NCI-H2029 (cell line): ENCODE measurements around the gene GRHPR.
A peak's percentile ranks its signal among the peaks of the same experiment; 100 is the strongest.
"Not testable (repeated sequence)": the region's sequence is repeated elsewhere in the genome, so short reads cannot be mapped to it uniquely, and the experiment has no call there.

Source experiments
- DNase-seq: peaks from one replicate; lab custom pipeline; 2025; lab: John Stamatoyannopoulos, UW

The GRHPR gene

DNA sequence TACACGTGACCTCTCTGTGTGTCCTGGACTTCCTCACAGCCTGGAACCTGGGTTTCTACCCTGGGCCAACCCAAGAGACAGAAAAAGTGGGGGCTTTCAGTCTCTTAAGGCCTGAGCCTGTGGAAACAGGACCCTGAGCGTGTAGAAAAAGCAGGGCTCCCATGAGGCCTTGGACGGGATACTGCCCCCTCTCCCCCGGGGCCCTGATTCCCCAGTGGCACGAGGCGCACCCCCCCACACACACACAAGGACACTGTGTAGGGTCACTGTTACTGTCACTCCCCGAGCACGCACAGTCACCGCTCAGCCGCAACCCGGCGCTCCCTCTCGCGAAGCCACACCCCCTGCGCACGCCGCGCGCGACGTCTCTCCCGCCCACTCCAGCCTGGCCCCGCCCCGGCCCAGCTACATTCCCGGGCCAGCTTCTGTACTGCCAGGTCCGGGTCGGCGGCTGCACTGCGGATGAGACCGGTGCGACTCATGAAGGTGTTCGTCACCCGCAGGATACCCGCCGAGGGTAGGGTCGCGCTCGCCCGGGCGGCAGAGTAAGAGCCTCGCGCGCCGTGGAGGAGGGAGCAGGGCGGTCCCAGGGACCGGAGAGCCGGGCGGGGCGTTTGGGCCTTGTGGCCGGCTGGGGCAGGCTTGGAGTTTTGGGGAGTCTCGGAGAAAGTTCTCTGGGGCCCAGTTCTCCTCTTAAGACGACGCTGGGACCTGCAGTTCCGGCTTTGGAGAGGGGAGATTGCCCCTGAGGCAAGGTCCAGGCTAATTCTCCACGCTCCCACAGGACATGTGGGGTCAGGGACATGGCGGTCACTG lies at the start of gene GRHPR:
GRHPR (plus strand) TSS at position 408 of the 816 bp plus-strand sequence; CDS start at position 463, 55 bp downstream.
- peak; percentile 64 for DNase-seq

GRCh38 chr9:37372839-37373238 lies 49.7 kb upstream of the GRHPR start:
- no peak for DNase-seq

DNA sequence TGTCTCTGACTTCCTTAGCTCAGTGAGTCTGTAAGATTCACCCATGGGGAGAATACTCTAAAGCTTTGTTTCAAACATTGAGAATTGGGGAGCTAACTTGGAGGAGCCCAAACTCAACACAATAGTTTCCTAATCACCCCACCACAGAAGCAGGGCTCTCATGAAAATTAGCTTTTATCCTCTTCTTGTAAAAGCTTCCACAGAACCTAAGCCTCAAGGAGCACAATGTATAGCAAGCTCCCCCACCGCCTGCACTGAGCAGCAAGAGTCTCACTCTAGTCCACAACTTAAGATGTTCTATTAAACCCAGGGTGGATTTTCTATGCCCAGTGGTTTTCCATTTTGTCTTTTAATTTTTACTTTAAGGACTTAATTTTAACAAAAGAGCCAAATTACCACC lies 48.9 kb upstream of the GRHPR start:
- no peak for DNase-seq

DNA sequence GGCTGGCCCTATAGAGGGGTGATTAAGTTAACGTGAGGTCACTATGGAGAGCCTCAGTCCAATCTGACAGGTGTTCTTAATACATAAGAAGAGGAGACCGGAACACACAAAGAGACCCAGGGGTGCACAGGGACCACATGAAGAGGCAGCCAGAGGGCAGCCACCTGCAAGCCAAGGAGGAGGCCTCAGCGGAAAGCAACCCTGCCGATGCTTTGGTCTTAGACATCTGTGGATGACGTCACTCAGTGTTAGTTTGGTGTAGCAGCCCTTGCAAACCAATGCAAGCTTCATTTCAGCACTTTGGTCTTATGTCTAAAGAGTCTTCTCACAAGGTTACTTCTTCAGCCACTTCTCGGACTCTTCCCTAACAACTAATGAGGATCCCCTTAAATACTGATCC lies 47.6 kb upstream of the GRHPR start:
- no peak for DNase-seq

- no peak for DNase-seq
These were observed 44.5 kb upstream of the GRHPR start for GRCh38 chr9:37377688-37378612.

- no peak for DNase-seq
These were observed 43.9 kb upstream of the GRHPR start for GRCh38 chr9:37378613-37379004.

DNA sequence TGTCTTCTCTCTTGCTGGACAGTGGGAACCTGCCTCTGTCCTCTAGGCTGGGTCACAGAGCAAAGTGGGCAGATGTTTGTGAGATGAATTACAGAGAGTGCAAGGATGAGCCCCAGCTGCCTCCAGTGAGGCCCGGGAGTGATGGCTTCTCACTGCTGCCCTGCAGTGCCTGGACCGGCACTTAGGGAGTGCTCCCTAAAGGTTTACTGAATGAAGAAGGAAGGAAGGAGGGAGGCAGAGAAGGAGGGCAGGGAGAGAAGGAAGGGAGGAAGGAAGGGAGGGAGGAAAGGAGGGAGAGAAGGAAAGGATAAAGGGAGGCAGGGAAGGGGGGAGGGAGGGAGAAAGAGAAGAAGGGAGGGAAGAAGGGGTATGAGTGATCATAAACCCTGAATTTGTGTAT lies 42.7 kb upstream of the GRHPR start:
- DNase-seq, result no peak

DNA sequence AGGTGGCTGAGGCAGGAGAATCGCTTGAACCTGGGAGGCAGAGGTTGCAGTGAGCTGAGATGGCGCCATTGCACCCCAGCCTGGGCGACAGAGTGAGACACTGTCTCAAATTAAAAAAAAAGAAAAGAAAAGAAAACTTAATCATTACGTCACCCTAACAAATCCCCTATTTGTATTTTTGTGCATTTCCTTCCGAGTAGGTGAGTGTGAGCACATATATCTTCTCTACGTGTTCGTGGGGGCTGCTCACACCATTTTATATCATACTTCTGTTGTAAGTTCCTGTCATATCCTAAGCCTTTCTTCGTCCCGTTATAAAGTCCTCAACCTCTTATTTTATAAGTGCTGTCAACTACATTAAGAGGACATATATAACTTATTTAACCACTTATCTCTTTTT lies 41.9 kb upstream of the GRHPR start:
- no peak for DNase-seq

- no peak for DNase-seq
These were observed 41.3 kb upstream of the GRHPR start for GRCh38 chr9:37381094-37381741.

GRCh38 chr9:37382161-37382981 lies 40.1 kb upstream of the GRHPR start:
- DNase-seq, result no peak

DNA sequence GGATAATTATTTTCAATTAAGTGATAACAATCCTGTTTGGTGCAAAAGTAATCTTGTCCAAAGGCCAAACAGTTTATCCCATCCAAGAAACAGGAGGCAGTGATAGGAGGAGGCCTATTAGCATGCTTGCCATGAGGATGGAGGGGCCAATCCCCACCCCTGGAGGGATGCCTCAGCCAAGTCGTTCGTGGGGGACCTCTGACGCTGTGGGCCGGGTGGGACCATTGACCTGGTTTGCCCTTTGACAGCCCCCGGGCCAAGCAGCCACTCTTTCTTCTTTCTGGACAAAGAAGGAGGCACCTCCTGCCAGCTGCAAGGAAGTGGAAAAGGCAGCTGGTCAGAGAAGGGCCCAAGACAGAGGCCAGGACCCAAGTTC lies 39.5 kb upstream of the GRHPR start:
- no peak for DNase-seq

DNA sequence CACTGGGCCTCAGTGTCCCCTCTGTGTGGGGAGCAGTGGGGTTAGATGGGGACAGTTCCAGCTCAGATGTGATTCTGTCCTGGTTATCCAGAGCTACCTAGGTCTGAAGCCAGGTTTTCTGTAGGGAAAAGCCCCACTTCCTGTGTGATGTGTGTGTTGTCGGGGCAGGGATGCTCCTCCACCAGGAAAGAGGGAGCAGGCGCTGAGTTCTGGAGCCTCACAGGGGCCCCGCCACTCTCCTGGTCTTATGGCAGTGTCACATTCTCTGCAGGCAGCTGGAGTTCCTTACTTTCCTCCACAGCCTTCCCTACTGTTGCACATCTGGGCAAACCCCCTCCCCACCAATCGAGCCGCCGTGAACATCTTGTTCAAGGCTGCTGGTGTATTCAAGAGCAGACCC lies 39.1 kb upstream of the GRHPR start:
- no peak for DNase-seq

DNA sequence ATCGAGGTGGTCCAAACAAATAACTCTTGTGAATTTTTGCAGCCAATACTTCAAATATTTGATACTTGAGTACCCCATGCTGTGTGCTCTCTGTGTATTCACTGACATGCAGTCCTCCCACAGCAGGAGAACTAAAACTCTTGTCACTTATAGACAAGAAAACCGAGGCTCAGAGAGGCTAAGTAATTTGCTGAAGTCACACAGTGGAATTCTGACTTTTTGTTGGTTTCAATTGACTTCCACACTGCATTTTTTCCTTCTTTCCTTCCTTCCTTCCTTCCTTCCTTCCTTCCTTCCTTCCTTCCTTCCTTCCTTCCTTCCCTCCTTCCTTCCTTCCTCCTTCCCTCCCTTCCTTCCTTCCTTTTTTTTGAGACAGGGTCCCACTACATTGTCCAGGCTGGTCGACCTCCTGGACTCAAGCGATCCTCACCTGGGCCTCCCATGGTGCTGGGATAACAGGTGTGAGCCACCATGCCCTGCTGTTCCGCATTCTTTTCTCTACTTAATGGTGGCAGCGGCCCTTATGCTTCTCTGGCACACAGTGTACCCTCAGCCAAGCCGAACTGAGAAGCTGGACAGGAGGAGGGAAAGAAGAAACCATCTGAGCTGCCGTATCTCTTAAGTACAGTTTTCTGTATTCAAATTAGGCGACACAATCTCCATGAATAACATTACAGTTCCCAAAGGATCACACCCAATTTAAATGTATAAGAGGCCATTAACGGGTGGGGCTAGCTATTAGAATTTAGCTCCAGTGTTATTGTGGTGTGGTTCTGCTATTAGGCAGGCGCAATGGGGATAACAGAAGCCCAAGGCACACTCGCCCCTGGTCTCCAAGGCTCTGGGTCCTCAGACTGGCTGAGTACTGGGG lies 38.4 kb upstream of the GRHPR start:
- no peak for DNase-seq

DNA sequence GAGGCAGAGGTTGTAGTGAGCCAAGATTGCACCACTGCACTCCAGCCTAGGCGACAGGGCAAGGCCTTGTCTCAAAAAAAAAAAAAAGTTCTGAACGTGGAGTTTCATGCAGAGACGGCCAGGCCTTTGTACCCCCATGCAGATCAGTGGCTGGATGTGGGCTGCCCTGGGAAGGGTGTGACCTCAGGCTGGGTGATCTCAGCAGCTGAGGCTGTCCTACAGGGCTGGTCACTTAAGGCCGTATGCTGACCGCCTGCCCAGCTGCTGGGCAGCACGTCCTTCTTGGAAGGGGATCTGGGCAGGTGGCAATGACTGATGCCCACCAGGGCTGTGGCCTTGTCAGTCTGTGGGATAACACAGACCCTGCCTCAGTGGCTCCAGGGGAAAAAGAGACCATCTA lies 37.2 kb upstream of the GRHPR start:
- no peak for DNase-seq

GRCh38 chr9:37386988-37387387 lies 35.5 kb upstream of the GRHPR start:
- DNase-seq, result no peak

DNA sequence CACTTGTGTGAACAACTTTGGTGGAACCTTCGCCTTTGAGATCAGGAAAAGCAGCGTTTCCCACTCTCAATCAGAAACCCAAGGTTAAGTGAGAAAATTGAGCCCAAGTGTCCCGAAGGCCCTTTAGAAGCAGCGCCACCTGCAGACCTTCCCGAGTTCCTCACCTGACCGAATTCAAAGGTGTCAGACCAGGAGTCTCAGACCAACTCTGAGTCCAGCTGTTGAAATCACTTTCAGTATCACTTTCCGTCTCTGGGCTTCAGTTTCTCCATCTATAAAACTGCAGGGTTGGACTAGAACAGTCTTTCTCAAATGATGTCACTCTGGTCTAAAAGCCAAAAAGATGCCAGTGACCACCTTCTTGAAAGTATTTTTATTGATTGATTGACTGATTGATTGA lies 31.7 kb upstream of the GRHPR start:
- DNase-seq, result no peak

- no peak for DNase-seq
These were observed 30.2 kb upstream of the GRHPR start for GRCh38 chr9:37392272-37392671.

GRCh38 chr9:37395229-37395628 lies 27.3 kb upstream of the GRHPR start:
- DNase-seq, result no peak

- DNase-seq, result no peak
These were observed 26.8 kb upstream of the GRHPR start for GRCh38 chr9:37395663-37396062.

- DNase-seq, result not testable (repeated sequence)
These were observed 24.5 kb upstream of the GRHPR start for GRCh38 chr9:37397948-37398347.
